ENCODE data around the gene RAB40C.

The RAB40C gene

DNA sequence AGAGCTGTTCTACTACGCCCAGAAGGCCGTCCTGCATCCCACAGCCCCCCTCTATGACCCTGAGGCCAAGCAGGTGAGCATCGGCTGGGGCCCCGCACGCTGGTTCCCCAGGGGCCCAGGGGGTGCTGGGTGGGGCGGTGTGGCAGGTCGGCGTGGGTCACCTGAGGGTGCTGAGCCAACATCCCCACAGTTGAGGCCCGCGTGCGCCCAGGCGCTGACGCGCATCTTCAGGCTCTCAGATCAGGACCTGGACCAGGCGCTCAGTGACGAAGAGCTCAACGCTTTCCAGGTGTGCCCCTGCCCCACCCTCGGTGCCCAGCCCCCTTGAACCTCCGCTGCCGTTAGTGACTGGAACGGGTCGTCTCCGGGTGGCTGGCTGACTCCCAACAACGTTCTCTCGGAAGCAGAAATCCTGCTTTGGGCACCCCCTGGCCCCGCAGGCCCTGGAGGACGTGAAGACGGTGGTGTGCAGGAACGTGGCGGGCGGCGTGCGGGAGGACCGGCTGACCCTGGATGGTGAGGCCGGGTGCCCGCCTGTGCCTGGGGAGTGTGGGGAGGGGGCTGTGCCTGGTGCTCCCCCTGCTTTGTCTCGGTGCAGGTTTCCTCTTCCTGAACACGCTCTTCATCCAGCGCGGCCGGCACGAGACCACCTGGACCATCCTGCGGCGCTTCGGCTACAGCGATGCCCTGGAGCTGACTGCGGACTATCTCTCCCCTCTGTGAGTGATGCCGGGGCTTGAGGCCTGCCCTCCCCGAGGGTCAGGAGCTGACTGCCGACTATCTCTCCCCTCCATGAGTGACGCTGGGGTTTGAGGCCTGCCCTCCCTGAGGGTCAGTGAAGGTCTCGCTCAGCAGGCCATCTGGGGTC lies 80.9 kb downstream of the RAB40C start:
- no peaks in the 10 kb centered on the region for H3K9me3 ChIP-seq (ENCODE audit: insufficient read depth, low read depth, low read length)
- H2AFZ ChIP-seq (ENCODE audit: low read length) = no peak overlapping the region
- H4K20me1 ChIP-seq (ENCODE audit: insufficient read depth, low read length, poor library complexity, severe bottlenecking) = no peaks in the 10 kb centered on the region
- H3K4me2 ChIP-seq (ENCODE audit: low read depth, low read length, poor library complexity, severe bottlenecking) = no peak overlapping the region
- no peaks in the 10 kb centered on the region for H3K27me3 ChIP-seq (ENCODE audit: insufficient read depth, low read length, poor library complexity, severe bottlenecking)
- H3K9me2 ChIP-seq (replicated peaks; ENCODE audit: low read depth, low read length) = no peaks in the 10 kb centered on the region
- peaks cover 5% of the 10 kb centered on the region for H3K4me1 ChIP-seq (ENCODE audit: insufficient read depth, low read length, poor library complexity, severe bottlenecking)
- H3K9ac ChIP-seq (ENCODE audit: low read depth, low read length, poor library complexity, severe bottlenecking) = no peak overlapping the region
- TF ChIP-seq EZH2phosphoT487 (IDR thresholded peaks at IDR 0.05; ENCODE audit: borderline replicate concordance) = no peak
- TF ChIP-seq, protein P1, sequence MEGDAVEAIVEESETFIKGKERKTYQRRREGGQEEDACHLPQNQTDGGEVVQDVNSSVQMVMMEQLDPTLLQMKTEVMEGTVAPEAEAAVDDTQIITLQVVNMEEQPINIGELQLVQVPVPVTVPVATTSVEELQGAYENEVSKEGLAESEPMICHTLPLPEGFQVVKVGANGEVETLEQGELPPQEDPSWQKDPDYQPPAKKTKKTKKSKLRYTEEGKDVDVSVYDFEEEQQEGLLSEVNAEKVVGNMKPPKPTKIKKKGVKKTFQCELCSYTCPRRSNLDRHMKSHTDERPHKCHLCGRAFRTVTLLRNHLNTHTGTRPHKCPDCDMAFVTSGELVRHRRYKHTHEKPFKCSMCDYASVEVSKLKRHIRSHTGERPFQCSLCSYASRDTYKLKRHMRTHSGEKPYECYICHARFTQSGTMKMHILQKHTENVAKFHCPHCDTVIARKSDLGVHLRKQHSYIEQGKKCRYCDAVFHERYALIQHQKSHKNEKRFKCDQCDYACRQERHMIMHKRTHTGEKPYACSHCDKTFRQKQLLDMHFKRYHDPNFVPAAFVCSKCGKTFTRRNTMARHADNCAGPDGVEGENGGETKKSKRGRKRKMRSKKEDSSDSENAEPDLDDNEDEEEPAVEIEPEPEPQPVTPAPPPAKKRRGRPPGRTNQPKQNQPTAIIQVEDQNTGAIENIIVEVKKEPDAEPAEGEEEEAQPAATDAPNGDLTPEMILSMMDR (conservative IDR thresholded peaks at IDR 0.05; ENCODE audit: low read length) = no peak
- H3K79me2 ChIP-seq (ENCODE audit: insufficient read depth, low read length) = peaks cover 17% of the 10 kb centered on the region; the same call in 1 of the 2 replicates
- no peaks in the 10 kb centered on the region for H3K36me3 ChIP-seq (ENCODE audit: insufficient read depth, low read length)
- no peaks in the 10 kb centered on the region for H3F3A ChIP-seq (ENCODE audit: low read depth)
- H3K4me3 ChIP-seq (ENCODE audit: low read length, poor library complexity, severe bottlenecking) = no peak overlapping the region

DNA sequence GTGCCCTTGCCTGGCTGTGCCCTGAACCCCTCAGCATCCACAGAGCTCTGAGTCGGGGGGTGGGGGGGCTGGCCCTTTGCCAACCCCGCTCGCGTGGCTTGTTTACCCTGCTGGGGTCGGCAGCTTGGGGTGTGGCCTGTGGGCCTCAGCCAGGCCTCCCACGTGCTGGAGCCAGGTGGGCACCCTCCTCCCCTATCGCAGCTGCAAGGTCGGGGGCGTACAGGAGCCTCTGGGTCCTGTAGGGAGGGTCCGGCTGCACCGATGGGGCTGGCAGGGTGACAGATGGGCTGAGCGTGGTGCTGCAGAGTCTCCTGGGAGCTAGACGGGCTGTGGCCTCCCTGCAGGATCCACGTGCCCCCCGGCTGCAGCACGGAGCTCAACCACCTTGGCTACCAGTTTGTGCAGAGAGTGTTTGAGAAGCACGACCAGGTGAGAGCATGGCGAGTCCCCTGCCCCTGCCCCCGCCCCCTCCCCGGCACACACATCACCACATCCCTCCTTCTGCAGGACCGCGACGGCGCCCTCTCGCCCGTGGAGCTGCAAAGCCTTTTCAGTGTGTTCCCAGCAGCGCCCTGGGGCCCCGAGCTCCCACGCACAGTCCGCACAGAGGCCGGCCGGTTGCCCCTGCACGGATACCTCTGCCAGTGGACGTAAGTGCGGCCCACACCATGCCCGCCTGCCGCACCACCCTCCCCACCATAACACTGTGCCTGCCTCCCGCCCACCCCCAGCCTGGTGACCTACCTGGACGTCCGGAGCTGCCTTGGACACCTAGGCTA lies 81.7 kb downstream of the RAB40C start:
- TF ChIP-seq, protein P1 (conservative IDR thresholded peaks at IDR 0.05; ENCODE audit: low read length) = no peak
- no peak for TF ChIP-seq EZH2phosphoT487 (IDR thresholded peaks at IDR 0.05; ENCODE audit: borderline replicate concordance)
- no peaks in the 10 kb centered on the region for H3K9me3 ChIP-seq (ENCODE audit: insufficient read depth, low read depth, low read length)
- H3K27me3 ChIP-seq (ENCODE audit: insufficient read depth, low read length, poor library complexity, severe bottlenecking) = no peaks in the 10 kb centered on the region
- no peak overlapping the region for H2AFZ ChIP-seq (ENCODE audit: low read length)
- no peaks in the 10 kb centered on the region for H4K20me1 ChIP-seq (ENCODE audit: insufficient read depth, low read length, poor library complexity, severe bottlenecking)
- H3K4me2 ChIP-seq (ENCODE audit: low read depth, low read length, poor library complexity, severe bottlenecking) = no peak overlapping the region
- no peaks in the 10 kb centered on the region for H3K9me2 ChIP-seq (replicated peaks; ENCODE audit: low read depth, low read length)
- H3K79me2 ChIP-seq (ENCODE audit: insufficient read depth, low read length) = peaks cover 17% of the 10 kb centered on the region; the same call in 1 of the 2 replicates
- no peak overlapping the region for H3K9ac ChIP-seq (ENCODE audit: low read depth, low read length, poor library complexity, severe bottlenecking)
- H3K36me3 ChIP-seq (ENCODE audit: insufficient read depth, low read length) = no peaks in the 10 kb centered on the region
- H3K4me3 ChIP-seq (ENCODE audit: low read length, poor library complexity, severe bottlenecking) = no peak overlapping the region
- H3K4me1 ChIP-seq (ENCODE audit: insufficient read depth, low read length, poor library complexity, severe bottlenecking) = peaks cover 5% of the 10 kb centered on the region
- no peaks in the 10 kb centered on the region for H3F3A ChIP-seq (ENCODE audit: low read depth)

GRCh38 chr16:672371-672770 lies 82.5 kb downstream of the RAB40C start:
- Histone ChIP-seq H3K79me2 (ENCODE audit: insufficient read depth, low read length) (peaks cover 17% of the 10 kb centered on the region; the same call in 1 of the 2 replicates), H3K9me2 (replicated peaks; ENCODE audit: low read depth, low read length) (no peaks in the 10 kb centered on the region), H3F3A (ENCODE audit: low read depth) (no peaks in the 10 kb centered on the region), H4K20me1 (ENCODE audit: insufficient read depth, low read length, poor library complexity, severe bottlenecking) (no peaks in the 10 kb centered on the region), H3K4me2 (ENCODE audit: low read depth, low read length, poor library complexity, severe bottlenecking) (no peak overlapping the region), H3K27me3 (ENCODE audit: insufficient read depth, low read length, poor library complexity, severe bottlenecking) (no peaks in the 10 kb centered on the region), H3K4me1 (ENCODE audit: insufficient read depth, low read length, poor library complexity, severe bottlenecking) (peaks cover 4% of the 10 kb centered on the region), H3K4me3 (ENCODE audit: low read length, poor library complexity, severe bottlenecking) (no peak overlapping the region), H3K9me3 (ENCODE audit: insufficient read depth, low read depth, low read length) (no peaks in the 10 kb centered on the region), H3K36me3 (ENCODE audit: insufficient read depth, low read length) (no peaks in the 10 kb centered on the region), H3K9ac (ENCODE audit: low read depth, low read length, poor library complexity, severe bottlenecking) (no peak overlapping the region), H2AFZ (ENCODE audit: low read length) (no peak overlapping the region)
- TF ChIP-seq, protein P1 (conservative IDR thresholded peaks at IDR 0.05; ENCODE audit: low read length) = no peak
- TF ChIP-seq EZH2phosphoT487 (IDR thresholded peaks at IDR 0.05; ENCODE audit: borderline replicate concordance) = no peak

Measured in Loucy (cell line).